DMS153 (cell line): ENCODE measurements around the gene LAIR2.

Experiments used
- DNase-seq: peaks from one replicate; lab custom pipeline; 2025; lab: John Stamatoyannopoulos, UW

Gene LAIR2

DNA sequence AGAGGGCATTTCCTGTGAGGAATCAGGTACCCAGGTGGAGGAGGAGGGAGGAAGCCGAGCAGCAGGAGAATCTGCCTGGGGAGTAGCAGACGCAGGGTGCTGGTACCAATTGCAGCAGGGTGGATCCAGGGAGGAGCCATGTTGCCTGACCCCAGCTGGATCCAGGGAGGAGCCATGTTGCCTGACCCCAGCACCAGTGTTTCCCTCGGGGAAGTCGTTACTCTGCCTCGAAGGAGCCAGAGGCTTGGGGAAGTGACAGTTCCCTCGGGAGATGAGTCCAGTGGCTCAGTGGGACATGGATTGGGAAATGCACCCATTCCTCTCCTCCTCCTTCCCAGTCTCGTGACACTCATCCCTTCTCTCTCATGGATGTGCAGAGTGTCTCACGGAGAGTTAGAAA, 31.5 kb downstream of the LAIR2 start:
- no peak for DNase-seq

DNA sequence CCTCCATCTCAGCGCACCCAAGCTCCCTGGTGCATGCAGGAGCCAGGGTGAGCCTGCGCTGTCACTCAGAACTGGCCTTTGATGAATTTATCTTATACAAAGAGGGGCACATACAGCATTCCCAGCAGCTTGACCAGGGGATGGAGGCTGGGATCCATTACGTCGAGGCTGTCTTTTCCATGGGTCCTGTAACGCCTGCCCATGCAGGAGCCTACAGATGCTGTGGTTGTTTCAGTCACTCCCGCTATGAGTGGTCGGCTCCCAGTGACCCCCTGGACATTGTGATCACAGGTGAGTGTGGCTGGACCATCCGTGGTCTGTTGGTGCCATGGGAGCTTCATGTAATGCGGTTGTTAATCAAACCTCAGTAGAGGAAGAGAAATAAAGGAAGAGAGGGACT, 33.0 kb downstream of the LAIR2 start:
- DNase-seq = no peak

DNA sequence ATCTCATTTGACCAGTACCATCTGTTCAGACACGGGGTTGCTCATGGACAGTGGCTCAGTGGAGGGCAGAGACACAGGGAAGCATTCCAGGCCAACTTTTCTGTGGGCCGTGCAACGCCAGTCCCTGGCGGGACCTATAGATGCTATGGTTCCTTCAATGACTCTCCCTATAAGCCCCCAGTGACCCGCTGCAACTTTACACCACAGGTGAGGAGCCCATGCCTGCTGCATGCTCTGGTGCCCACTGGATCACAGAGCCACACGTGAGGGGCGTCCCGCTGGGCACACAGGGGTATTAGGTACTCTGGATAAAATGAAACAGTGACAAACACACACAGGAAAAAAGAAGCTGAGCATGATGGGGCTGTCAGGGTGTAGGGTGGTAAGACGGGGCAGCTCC, 34.3 kb downstream of the LAIR2 start:
- no peak for DNase-seq

DNA sequence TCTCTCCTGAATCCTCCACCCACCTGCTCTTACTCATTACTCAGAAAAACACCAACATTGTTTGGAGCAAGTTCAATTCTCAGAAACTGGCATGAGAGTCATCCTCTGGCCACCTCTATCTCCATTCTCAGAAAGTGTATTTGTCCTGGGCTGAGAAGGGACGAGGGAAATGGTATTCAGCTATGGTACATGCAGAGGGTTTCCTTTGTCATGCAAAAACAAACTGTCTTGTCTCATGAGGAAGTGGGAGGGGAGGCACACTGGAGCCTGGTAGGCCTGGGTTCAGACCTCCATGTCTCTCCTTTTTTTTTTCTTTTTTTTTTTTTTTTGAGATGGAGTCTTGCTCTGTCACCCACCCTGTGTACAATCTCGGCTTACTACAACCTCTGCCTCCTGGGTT, 39.1 kb downstream of the LAIR2 start:
- no peak for DNase-seq

DNA sequence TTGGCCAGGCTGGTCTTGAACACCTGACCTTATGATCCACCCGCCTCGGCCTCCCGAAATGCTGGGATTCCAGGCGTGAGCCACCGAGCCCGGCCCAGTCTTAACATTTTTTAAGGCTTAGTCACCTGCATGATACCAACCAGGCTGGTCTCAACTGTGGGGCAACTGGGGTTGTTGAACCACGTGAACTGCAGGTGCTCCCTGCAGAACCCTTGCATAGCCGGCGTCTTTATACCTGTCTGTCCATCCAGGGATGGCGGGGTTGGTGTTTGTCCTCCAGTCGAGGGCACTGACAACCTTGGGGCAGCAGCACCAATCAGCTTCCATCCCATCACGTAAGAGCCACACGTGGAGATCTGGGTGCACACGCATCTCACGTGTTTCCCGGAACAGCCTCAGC, 46.2 kb downstream of the LAIR2 start:
- no peak for DNase-seq

DNA sequence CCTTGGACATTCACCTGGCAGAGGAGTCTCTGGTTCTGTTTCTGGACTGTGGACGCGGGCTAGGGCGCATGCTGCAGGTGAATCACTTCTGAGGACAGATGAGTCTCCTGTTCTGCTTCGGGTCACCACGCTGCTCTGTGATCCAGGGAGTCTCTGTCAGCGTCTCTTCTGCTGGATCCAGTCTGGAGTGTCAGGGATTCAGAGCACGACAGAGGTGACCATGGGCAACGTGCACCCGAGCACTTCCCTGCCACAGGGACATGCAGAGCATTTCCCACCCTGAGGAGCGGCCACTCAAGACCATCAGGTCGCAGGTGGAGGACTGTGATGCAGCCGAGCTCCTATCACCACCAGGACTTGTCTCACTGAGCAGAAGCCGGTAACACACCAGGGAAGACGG, 46.6 kb downstream of the LAIR2 start:
- no peak for DNase-seq

DNA sequence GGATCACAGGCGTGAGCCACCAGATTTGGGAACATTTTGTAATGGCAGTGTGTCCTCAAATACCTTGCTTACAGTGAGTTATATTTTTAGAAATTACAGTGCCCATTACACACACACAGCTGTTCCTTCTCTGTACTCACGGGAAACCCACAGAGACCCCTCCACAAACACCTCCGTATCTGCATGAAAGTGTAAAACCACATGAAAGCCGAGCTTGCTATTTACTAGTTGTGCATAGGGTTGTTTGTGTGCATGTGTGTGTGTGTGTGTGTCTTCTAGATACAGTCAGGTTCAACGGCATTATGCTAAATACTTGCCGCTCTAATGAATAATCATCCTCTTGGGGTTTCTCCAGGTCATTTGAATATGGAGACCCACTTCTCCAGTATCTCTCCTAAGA, 48.7 kb downstream of the LAIR2 start:
- no peak for DNase-seq

DNA sequence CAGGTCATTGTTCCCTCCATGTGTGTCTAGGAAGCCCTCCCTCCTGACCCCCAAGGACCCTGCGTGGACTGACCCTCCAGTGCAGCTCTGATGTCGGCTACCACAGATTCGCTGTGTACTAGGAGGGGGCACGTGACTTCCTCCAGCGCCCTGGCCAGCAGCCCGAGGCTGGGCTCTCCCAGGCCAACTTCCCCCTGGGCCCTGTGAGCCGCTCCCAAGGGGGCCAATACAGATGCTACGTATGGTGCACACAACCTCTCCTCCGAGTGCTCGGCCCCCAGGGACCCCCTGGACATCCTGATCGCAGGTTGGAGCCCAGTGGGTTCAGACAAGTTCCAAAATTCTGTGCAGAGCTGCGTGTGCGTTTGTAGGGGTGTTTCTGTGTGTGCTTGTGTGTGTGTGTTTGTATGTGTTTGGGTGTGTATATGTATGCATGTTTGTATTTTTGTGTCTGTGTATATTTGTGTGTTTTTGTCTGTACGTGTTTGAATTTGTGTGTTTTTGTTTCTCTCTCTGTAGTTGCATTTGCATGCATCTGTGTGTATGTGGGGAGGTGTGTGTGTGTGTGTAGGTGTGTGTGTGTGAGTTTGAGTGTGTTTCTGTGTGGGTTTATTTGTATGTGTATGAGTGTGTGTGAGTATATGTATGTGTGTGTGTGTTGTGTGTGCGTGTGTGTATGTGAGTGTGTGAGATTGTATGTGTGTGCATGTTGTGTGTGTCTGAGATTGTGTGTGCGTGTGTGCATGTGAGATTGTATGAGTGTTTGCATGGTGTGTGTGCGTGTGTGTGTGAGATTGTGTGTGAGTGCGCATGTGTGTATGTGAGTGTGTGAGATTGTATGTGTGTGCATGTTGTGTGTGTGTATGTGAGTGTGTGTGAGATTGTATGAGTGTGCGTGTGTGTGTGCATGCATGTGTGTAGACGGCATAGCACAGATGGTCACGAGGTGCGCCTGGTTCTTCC, 49.6 kb downstream of the LAIR2 start:
- no peak for DNase-seq

DNA sequence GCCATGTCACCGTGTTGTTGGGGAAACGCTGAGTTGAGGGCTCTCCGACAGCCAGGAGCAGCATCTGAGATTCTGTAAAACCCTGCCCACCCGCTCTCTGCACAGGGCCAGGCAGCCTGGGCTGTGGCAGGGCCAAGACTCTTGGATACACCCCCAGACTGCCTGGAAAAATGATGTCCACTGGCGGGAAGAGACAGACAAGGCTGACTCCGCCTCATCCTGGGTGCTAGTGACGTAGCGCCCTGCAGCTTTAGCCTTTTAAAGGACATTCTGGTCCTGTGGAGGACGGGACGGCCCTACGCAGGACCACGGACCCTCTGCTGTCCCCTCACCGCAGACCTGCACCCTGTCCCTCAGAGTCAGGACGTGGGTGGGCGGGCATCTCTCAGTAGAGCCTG, 50.3 kb downstream of the LAIR2 start:
- DNase-seq = no peak

DNA sequence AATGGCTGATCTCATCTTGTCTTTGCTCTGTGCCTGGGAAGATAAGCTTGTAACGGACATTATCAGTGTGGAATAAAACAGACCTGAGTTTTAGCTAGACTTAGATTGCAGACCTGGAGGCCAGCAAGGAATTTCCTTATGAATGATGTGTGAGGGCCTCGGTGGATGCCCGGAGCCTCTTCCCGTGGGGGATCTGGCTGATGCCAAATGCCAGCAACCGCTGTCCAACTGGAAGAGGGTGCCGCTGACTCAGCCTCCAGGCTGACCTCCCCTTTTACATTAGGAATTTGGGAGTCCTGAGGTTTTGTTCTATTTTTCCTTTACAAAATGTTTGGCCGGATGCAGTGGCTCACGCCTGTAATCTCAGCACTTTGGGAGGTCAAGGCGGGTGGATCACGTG, 51.4 kb downstream of the LAIR2 start:
- DNase-seq = no peak

DNA sequence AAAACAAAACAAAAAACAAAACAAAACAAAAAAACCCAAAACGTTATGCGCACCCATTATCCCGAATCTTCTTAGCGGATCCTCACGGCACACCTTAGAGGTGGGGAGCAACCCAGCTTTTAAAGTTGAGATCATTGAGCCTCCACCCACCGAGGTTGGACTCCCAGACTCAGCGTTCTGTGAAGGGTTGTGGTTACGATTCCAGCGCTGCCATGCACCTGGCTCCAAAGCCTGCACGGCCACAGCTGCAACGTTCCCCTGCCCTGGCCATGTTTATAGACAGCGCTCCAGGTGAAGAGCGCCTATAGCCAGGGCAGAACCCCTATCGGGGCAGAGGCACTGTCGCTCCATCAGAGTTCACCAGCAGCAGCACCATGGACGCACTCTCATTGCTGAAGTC, 52.3 kb downstream of the LAIR2 start:
- DNase-seq = no peak

DNA sequence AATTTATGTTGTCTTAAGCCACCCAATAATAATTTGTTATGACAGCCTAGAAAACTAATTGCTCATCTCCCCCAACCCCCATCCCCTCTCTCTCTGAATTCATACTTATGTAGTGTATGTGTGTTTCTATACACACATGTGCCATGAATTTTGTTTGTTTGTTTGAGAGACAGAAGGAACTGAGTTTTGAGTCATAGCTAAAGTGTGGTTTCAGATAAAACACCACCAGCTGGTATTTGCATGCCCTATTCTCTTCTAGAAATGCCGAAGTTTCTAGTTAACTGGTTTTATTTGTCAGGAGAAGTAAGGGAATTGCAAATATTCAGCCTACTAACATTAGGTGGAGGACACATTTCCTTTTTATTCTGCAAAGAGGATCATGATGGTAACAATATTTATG, 53.6 kb downstream of the LAIR2 start:
- DNase-seq = no peak

DNA sequence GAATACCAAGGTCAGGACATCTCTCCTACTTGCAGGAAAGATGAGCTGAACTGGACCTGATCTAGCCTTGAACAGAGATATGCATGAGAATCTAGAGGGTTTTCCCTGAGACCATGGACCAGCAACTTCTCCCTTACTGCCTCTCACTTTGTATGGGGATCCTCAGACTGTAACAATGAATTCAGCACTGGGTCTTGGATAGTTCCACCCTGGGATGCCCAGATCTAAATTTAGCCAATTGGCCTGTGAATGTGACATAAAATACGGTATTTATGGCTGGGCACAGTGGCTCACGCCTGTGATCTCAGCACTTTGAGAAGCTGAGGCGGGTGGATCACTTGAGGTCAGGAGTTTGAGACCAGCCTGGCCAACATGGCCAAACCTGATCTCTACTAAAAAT, 55.7 kb downstream of the LAIR2 start:
- no peak for DNase-seq
